ENCODE results near the gene MRAP. TPM values are rescaled to one million over a fixed set of nuclear protein-coding genes. Genes with fewer than 3 reads are reported as not detected.
"Not testable (repeated sequence)": the region's sequence is repeated elsewhere in the genome, so short reads cannot be mapped to it uniquely, and the experiment has no call there.

MRAP gene
- total and polyA plus RNA-seq, 2 donors (not counting 1 experiment from before 2014, with no cell fraction given): 0.17 TPM; not detected in 1

GRCh38 chr21:32261929-32262328 is 36.7 kb upstream of the MRAP start:
- TF ChIP-seq EZH2 (IDR thresholded peaks at IDR 0.05; ENCODE audit: low read length, missing control alignments) (no peak), CTCF (conservative IDR thresholded peaks at IDR 0.05 in 1 of 2, IDR thresholded peaks at IDR 0.05 in 1 of 2; ENCODE audit: low read depth in 1 of 2, low read length in 2 of 2) (no peak)

GRCh38 chr21:32265321-32265720 is 33.3 kb upstream of the MRAP start:
- not testable (repeated sequence) for H3K79me2 ChIP-seq (ENCODE audit: control insufficient read depth, insufficient read depth, low read length); H3K9me3 ChIP-seq (ENCODE audit: control insufficient read depth, insufficient read depth, low read depth, low read length); H4K20me1 ChIP-seq (ENCODE audit: control insufficient read depth, extremely low read depth, insufficient read depth, low read length); H2AFZ ChIP-seq (ENCODE audit: low read length); H3K27me3 ChIP-seq (ENCODE audit: control insufficient read depth, insufficient read depth, low read length); H3K36me3 ChIP-seq (ENCODE audit: control insufficient read depth, insufficient read depth, low read length); DNase-seq (ENCODE audit: low read depth in 2 of 2); H3K4me3 ChIP-seq (replicated peaks in 1 of 4; ENCODE audit: control extremely low read depth in 1 of 4, insufficient read depth in 1 of 4, low read depth in 3 of 4, low read length in 4 of 4); H3K27ac ChIP-seq (ENCODE audit: insufficient read depth, low read length); H3K9ac ChIP-seq (ENCODE audit: insufficient read depth, low read length); H3K4me1 ChIP-seq (ENCODE audit: control insufficient read depth, extremely low read depth, insufficient read depth, low read length); H3K4me2 ChIP-seq (ENCODE audit: extremely low read depth, insufficient read depth, low read length)

More at GRCh38 chr21:32261929-32262328, 36.7 kb upstream of the MRAP start:
- peaks cover under 1% of the 10 kb centered on the region for H3K36me3 ChIP-seq (ENCODE audit: control insufficient read depth, insufficient read depth, low read length)
- no peaks in the 10 kb centered on the region for H4K20me1 ChIP-seq (ENCODE audit: control insufficient read depth, extremely low read depth, insufficient read depth, low read length)
- no peak for DNase-seq (ENCODE audit: low read depth in 2 of 2)
- no peaks in the 10 kb centered on the region for H3K79me2 ChIP-seq (ENCODE audit: control insufficient read depth, insufficient read depth, low read length)
- H3K27ac ChIP-seq (ENCODE audit: insufficient read depth, low read length): no peak overlapping the region
- H3K27me3 ChIP-seq (ENCODE audit: control insufficient read depth, insufficient read depth, low read length): no peaks in the 10 kb centered on the region
- no peak overlapping the region for H3K4me3 ChIP-seq (replicated peaks in 1 of 4; ENCODE audit: control extremely low read depth in 1 of 4, insufficient read depth in 1 of 4, low read depth in 3 of 4, low read length in 4 of 4)
- H3K9ac ChIP-seq (ENCODE audit: insufficient read depth, low read length): no peak overlapping the region
- H3K4me2 ChIP-seq (ENCODE audit: extremely low read depth, insufficient read depth, low read length): no peak overlapping the region
- no peaks in the 10 kb centered on the region for H3K9me3 ChIP-seq (ENCODE audit: control insufficient read depth, insufficient read depth, low read depth, low read length)
- H3K4me1 ChIP-seq (ENCODE audit: control insufficient read depth, extremely low read depth, insufficient read depth, low read length): peaks cover 4% of the 10 kb centered on the region
- H2AFZ ChIP-seq (ENCODE audit: low read length): no peak overlapping the region

GRCh38 chr21:32270748-32271147 is 27.9 kb upstream of the MRAP start:
- H3K4me3 ChIP-seq (replicated peaks in 1 of 4; ENCODE audit: control extremely low read depth in 1 of 4, insufficient read depth in 1 of 4, low read depth in 3 of 4, low read length in 4 of 4): no peak overlapping the region
- H2AFZ ChIP-seq (ENCODE audit: low read length): no peak overlapping the region
- H3K9ac ChIP-seq (ENCODE audit: insufficient read depth, low read length): no peak overlapping the region
- no peaks in the 10 kb centered on the region for H3K27me3 ChIP-seq (ENCODE audit: control insufficient read depth, insufficient read depth, low read length)
- DNase-seq (ENCODE audit: low read depth in 2 of 2): no peak
- no peak overlapping the region for H3K27ac ChIP-seq (ENCODE audit: insufficient read depth, low read length)
- TF ChIP-seq CTCF (conservative IDR thresholded peaks at IDR 0.05 in 1 of 2, IDR thresholded peaks at IDR 0.05 in 1 of 2; ENCODE audit: low read depth in 1 of 2, low read length in 2 of 2): no peak
- no peak for TF ChIP-seq EZH2 (IDR thresholded peaks at IDR 0.05; ENCODE audit: low read length, missing control alignments)
- H3K36me3 ChIP-seq (ENCODE audit: control insufficient read depth, insufficient read depth, low read length): peaks cover 2% of the 10 kb centered on the region
- no peak overlapping the region for H3K4me2 ChIP-seq (ENCODE audit: extremely low read depth, insufficient read depth, low read length)
- H3K4me1 ChIP-seq (ENCODE audit: control insufficient read depth, extremely low read depth, insufficient read depth, low read length): no peaks in the 10 kb centered on the region
- no peaks in the 10 kb centered on the region for H4K20me1 ChIP-seq (ENCODE audit: control insufficient read depth, extremely low read depth, insufficient read depth, low read length)
- no peaks in the 10 kb centered on the region for H3K9me3 ChIP-seq (ENCODE audit: control insufficient read depth, insufficient read depth, low read depth, low read length)
- peaks cover 2% of the 10 kb centered on the region for H3K79me2 ChIP-seq (ENCODE audit: control insufficient read depth, insufficient read depth, low read length)

All from fibroblast of lung (primary cell).